ENCODE results near the gene IMPA2. TPM values are rescaled to one million over a fixed set of nuclear protein-coding genes. Genes with fewer than 3 reads are reported as not detected.

IMPA2 gene
- total and polyA plus RNA-seq, 10 of the 15 experiments (the other 5 are each of a cell fraction or from before 2014, with no cell fraction given), result 0.24 to 21.0 (median 11.4) TPM

DNA sequence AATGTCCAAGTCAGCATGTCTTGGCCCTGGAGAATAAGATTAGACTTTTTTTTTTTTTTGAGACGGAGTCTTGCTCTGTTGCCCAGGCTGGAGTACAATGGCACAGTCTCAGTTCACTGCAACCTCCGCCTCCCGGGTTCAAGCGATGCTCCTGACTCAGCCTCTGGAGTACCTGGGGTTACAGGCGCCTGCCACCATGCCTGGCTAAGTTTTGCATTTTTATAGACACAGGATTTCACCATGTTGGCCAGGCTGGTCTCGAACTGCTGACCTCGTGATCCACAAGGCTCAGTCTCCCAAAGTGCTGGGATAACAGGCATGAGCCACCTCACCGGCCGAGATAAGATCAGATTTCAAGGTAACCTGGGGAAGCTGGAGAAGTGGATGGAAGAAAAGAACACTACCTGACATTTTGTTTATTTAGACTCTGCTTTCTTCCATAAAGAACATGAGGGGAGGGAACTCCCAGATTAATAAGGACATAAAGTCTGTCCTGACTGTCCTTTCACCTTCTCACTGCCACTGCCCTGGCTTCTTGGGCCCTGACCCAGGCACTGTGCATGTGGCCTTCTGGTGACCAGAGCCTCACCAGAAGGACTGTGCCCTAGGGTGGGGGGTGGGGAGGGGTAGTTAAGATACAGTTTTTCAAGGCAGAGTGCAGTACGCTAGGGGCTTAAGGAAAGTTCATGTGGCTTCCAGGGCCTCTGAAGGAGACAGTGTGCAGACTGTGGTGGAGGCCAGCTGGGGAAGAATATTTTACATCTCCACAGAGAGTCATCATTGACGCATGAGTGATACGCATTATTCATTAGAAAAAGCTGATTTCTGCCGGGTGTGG lies 4.8 kb upstream of the IMPA2 start:
- Histone ChIP-seq H3K27me3 (replicated peaks in 1 of 2; ENCODE audit: control insufficient read depth in 2 of 2, insufficient read depth in 2 of 2, low read length in 1 of 2) (no peaks in the 10 kb centered on the region), H3K9ac (ENCODE audit: control insufficient read depth, insufficient read depth, low read length) (no peak overlapping the region), H2AFZ (ENCODE audit: control insufficient read depth, low read depth, low read length) (no peak overlapping the region), H4K20me1 (ENCODE audit: control insufficient read depth, insufficient read depth) (no peaks in the 10 kb centered on the region), H3K27ac (ENCODE audit: control insufficient read depth, insufficient read depth) (no peak overlapping the region), H3K9me3 (replicated peaks; ENCODE audit: control insufficient read depth, insufficient read depth, low read length) (no peaks in the 10 kb centered on the region), H3K36me3 (ENCODE audit: control insufficient read depth in 2 of 2, insufficient read depth in 2 of 2, low read length in 1 of 2) (no peaks in the 10 kb centered on the region), H3K4me1 (ENCODE audit: control insufficient read depth, insufficient read depth, low read length) (0 out of 2 replicates have a peak, but pooled peaks cover 3% of the 10 kb centered on the region), H3K79me2 (ENCODE audit: control insufficient read depth, insufficient read depth, low read length) (no peaks in the 10 kb centered on the region), H3K4me2 (ENCODE audit: control insufficient read depth, insufficient read depth) (no peak overlapping the region), H3K4me3 (no peak overlapping the region)
- TF ChIP-seq ZNF207 (IDR thresholded peaks at IDR 0.05; ENCODE audit: borderline replicate concordance) (no peak), FOS (IDR thresholded peaks at IDR 0.05; ENCODE audit: borderline replicate concordance, extremely low read depth, insufficient read length) (no peak), TBL1XR1 (IDR thresholded peaks at IDR 0.05; ENCODE audit: low read depth, low read length) (no peak), JUND (IDR thresholded peaks at IDR 0.05; ENCODE audit: low read depth, low read length) (no peak), NFIC (IDR thresholded peaks at IDR 0.05; ENCODE audit: low read depth, low read length) (no peak), CEBPZ (IDR thresholded peaks at IDR 0.05; ENCODE audit: low read depth, low read length) (no peak)
- ChIA-PET POLR2A (no interaction called here), CTCF (interaction anchor here (0.6 to 2.1 kb wide), 2 partner anchors 39 to 63 kb away, joined by 3 to 11 read pairs; no protein-coding TSS in a partner anchor), SMC1A (ENCODE audit: uncharacterized antibody, unreplicated experiment) (no interaction called here), RAD21 (ENCODE audit: unreplicated experiment) (no interaction called here)
- 75% methylated on average over 10 of the region's 13 CpGs for WGBS (ENCODE audit: insufficient coverage, insufficient replicate concordance, low lambda C conversion rate, missing lambda C conversion rate)
- FAIRE-seq (no peak), ATAC-seq (no peak), DNase-seq (ENCODE audit: low read depth, low spot score) (no peak)
- intact Hi-C loops (cut with micrococcal nuclease; ENCODE audit: unreplicated experiment), result no loop called here
- in situ Hi-C loops (cut with MboI), result no loop called here
- no TSS peak for BruUV-seq (replicated peaks)

All from GM12878 (cell line).